Astrocyte of the cerebellum (primary cell): Measurements from ENCODE around the gene TMEM95.

ENCODE experiments used
- DNase-seq: peaks from one replicate; pipeline ENCODE4 v3.0.0-alpha.2; 2011; ENCODE audit warnings: low read depth
- H3K4me3 ChIP-seq: 2 replicates; pipeline ENCODE4 v1.5.1; 2011; ENCODE audit warnings: mild to moderate bottlenecking, low read depth, low read length, moderate library complexity
- in situ Hi-C: cut with HindIII; loops from 2 replicates; pipeline ENCODE4 v1.10.0; 2017; ENCODE audit warnings: low sequenced_read_pairs
- TF ChIP-seq, protein P1 (sequence below): IDR thresholded peaks from 2 replicates; pipeline ENCODE4 v1.5.1; 2012; ENCODE audit warnings: low read length, low read depth, moderate library complexity, mild to moderate bottlenecking; ENCODE audit errors: missing control alignments

The TMEM95 gene

DNA sequence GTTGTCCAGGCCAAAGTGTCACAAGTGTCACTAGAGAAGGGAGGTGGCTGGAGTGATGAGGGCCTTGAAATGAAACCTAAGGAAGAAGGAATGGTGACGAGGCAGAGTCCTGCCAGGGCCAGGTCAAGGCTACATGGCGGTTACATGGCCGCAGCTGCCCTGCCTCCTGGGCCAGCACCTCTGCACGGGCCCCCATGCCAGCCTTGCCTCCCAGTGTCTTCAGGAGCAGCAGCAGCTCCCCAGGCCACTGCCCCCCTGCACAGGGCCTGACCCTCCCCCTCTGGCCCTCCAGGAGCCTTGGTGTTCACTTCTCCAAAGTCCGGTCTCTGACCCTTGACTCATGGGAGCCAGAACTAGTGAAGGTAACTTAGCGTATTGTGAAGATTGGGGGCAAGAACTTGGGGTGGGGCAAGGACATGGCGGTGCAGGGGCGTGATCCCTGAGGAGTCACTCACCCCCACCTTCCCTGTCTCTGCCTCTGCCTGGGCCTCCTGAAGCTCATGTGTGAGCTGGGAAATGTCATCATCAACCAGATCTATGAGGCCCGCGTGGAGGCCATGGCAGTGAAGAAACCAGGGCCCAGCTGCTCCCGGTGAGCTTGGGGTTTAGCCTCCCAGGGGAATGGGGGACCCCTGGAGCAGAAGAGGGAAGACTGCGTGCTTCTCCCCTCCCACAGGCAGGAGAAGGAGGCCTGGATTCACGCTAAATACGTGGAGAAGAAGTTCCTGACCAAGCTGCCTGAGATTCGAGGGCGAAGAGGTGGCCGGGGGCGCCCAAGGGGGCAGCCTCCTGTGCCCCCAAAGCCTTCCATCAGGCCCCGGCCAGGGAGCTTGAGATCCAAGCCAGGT, 7.1 kb upstream of the TMEM95 start:
- TF ChIP-seq, protein P1, sequence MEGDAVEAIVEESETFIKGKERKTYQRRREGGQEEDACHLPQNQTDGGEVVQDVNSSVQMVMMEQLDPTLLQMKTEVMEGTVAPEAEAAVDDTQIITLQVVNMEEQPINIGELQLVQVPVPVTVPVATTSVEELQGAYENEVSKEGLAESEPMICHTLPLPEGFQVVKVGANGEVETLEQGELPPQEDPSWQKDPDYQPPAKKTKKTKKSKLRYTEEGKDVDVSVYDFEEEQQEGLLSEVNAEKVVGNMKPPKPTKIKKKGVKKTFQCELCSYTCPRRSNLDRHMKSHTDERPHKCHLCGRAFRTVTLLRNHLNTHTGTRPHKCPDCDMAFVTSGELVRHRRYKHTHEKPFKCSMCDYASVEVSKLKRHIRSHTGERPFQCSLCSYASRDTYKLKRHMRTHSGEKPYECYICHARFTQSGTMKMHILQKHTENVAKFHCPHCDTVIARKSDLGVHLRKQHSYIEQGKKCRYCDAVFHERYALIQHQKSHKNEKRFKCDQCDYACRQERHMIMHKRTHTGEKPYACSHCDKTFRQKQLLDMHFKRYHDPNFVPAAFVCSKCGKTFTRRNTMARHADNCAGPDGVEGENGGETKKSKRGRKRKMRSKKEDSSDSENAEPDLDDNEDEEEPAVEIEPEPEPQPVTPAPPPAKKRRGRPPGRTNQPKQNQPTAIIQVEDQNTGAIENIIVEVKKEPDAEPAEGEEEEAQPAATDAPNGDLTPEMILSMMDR: no peak
- in situ Hi-C loops: no loop called here
- DNase-seq: no peak
- no peak overlapping the region for H3K4me3 ChIP-seq

DNA sequence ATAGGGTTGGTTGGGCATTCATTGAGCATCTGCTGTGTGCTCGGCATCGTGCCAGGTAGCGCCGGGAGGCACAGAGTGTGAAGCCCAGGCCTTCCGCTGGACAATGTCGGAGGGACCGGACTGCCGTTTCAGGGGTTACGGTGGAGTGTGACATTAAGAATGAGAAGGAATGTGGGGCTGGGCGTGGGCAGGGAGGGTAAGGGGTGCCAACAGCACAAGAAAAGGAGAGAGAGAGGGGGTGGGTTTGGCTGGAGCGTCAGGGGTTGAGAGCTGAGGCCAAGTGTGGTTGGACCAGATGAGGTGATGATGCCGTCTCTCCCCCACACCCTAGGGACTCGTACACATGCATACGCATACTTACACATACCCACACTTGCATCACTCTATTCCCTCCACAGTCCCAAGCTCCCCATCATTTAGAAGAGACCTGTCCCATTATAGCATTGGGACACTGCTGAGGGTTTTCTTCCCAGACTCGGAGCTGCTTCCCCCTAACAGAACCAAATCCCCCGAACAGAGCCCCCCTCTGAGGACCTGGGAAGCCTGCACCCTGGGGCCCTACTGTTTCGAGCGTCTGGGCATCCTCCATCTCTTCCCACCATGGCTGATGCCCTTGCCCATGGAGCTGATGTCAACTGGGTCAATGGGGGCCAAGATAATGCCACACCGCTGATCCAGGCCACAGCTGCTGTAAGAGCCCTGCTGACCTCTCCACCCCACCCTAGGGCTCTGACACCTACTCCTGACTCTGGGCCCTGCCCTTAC, 6.3 kb upstream of the TMEM95 start:
- TF ChIP-seq, protein P1: no peak
- no peak for DNase-seq
- H3K4me3 ChIP-seq: no peak overlapping the region
- in situ Hi-C loops: no loop called here

DNA sequence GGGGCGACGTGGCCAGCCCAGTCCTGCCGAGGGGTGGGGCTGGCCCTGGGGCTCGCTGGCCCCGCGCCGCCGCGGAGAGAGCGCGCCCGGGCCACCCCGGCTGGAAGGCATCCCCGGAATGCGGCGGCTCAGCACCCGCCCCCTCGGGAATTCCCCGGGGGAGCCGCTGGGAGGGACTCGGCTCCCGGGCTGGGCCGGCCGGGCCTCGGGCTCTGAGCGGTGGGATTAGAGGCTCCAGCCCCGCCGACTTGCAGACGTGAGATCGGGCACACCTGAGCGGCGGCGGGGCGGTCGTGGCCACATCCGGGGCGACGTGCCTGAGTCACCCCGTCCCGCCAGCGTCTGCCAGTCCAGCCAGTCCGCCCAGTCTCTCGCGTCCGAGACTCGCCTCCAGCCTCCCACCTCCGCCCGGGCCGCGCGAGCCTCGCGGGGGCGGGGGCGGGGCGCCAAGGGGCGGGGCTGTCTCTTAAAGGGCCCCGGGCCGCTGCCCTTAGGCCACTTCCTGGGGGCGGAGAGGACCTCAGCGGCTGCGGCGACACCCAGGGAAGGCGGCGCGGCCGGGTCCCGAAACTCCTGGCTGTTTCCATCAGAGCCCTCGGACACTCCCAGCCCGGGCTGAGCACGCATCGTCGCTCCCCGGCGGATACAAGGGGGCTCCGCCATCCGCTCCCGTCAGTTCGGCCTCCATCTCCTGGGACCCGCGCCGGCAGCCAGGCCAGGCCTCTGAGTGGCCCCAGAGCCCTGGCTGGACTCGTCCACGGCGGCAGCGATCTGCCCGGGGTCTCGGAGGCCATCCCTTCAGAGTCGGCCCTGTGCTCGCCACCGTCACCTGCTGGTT, 3.1 kb upstream of the TMEM95 start, which contains the start of gene KCTD11:
Gene KCTD11 (plus strand): TSS at position 498 of the 838 bp plus-strand sequence.
- peak; percentile 58 for DNase-seq
- in situ Hi-C loops: no loop called here
- TF ChIP-seq, protein P1: peak; percentile 72
- H3K4me3 ChIP-seq: peak within 1 kb of the TSS; percentile 87

DNA sequence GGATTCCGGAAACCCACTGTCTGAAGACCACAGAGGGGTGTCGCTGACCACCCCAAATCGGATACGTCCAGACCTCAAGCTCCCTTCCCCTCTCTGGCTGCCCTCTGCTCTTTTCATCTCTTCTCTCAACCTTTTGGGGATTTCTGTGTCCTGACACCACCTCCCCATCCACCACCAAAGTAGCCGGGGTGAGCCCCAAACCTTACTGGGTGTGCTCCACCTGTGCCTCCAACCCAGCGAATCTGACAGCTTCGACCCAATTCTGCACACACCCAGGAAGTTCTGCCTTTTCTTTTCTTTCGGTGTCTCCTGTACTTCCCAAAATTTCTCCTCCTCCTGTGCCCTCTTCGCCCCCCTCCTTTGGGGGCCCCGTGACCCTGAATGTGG, 2.5 kb upstream of the TMEM95 start:
- DNase-seq: no peak
- H3K4me3 ChIP-seq: peak overlapping the region; percentile 87
- in situ Hi-C loops: no loop called here
- TF ChIP-seq, protein P1: no peak

DNA sequence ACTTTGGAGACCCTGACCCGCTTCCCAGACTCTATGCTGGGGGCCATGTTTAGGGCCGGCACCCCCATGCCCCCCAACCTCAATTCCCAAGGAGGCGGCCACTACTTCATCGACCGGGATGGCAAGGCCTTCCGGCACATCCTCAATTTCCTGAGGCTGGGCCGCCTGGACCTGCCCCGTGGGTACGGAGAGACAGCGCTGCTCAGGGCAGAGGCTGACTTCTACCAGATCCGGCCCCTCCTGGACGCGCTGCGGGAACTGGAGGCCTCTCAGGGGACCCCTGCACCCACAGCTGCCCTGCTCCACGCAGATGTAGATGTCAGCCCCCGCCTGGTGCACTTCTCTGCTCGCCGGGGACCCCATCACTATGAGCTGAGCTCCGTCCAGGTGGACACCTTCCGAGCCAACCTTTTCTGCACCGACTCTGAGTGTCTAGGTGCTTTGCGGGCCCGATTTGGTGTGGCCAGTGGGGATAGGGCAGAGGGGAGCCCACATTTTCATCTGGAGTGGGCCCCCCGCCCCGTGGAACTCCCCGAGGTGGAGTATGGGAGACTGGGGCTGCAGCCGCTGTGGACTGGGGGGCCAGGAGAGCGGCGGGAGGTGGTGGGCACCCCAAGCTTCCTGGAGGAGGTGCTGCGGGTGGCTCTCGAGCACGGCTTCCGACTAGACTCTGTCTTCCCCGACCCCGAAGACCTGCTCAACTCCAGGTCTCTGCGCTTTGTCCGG, 1.9 kb upstream of the TMEM95 start:
- TF ChIP-seq, protein P1: no peak
- H3K4me3 ChIP-seq: peak overlapping the region; percentile 87
- DNase-seq: no peak
- in situ Hi-C loops: no loop called here
